IMR-90 (cell line): ENCODE data around the gene TTLL12. TPM values are rescaled to one million over a fixed set of nuclear protein-coding genes. Genes with fewer than 3 reads are reported as not detected.
A peak's percentile ranks its signal among the peaks of the same experiment; 100 is the strongest.

Experiments used
- ATAC-seq: fragments of 200-7000 bp; cut with Tn5 transposase; 2 replicates; pipeline ENCODE4 v1.9.1; 2020; ENCODE audit warnings: low read depth, mild to moderate bottlenecking, moderate library complexity
- BruUV-seq: library from RNA; stranded (reverse); fragments of 400-500 nt; replicated peaks from 2 replicates; lab custom pipeline; 2021; lab: Mats Ljungman, UMichigan
- CTCF ChIA-PET: fragments of 300-600 bp; formaldehyde crosslinking; extraction: SDS; loops from one replicate; lab custom pipeline; 2021; ENCODE audit warnings: antibody characterized with exemption; lab: Yijun Ruan, JAX
- POLR2A ChIA-PET: fragments of 300-600 bp; sonication (Branson Sonifier 250); formaldehyde crosslinking; loops from one replicate; lab custom pipeline; 2022; ENCODE audit warnings: antibody characterized with exemption; ENCODE audit not compliant: unreplicated experiment; lab: Charles Lee
- DNase-seq: peaks from one replicate; pipeline ENCODE4 v3.0.0; 2013
- H2AFZ ChIP-seq: replicated peaks from 2 replicates; pipeline ENCODE3; 2013; ENCODE audit warnings: low read length, mild to moderate bottlenecking; ENCODE audit not compliant: poor library complexity
- H2AK5ac ChIP-seq: 2 replicates; pipeline ENCODE4 v1.6.1; 2013; ENCODE audit warnings: low read depth, low read length, inconsistent platforms
- H2AK9ac ChIP-seq: replicated peaks from 2 replicates; pipeline ENCODE3; 2013; ENCODE audit warnings: mild to moderate bottlenecking, low read depth, low read length, moderate library complexity; ENCODE audit not compliant: poor library complexity
- H2BK120ac ChIP-seq: 2 replicates; pipeline ENCODE4 v1.6.1; 2013; ENCODE audit warnings: low read depth, low read length, inconsistent platforms
- H2BK15ac ChIP-seq: 3 replicates; pipeline ENCODE4 v1.6.1; 2013; ENCODE audit warnings: low read depth, low read length, inconsistent platforms
- H2BK20ac ChIP-seq: 2 replicates; pipeline ENCODE4 v1.6.1; 2013; ENCODE audit warnings: low read depth, mild to moderate bottlenecking, inconsistent platforms, low read length, moderate library complexity
- H2BK5ac ChIP-seq: 2 replicates; pipeline ENCODE4 v1.6.1; 2013; ENCODE audit warnings: mild to moderate bottlenecking, low read depth, low read length, inconsistent platforms; ENCODE audit not compliant: poor library complexity, severe bottlenecking
- H3K14ac ChIP-seq: replicated peaks from 2 replicates; pipeline ENCODE4 v1.6.1; 2013; ENCODE audit warnings: low read depth, low read length, inconsistent platforms
- H3K18ac ChIP-seq: 2 replicates; pipeline ENCODE4 v1.6.1; 2013; ENCODE audit warnings: low read depth, low read length, control low read depth
- H3K23ac ChIP-seq: 2 replicates; pipeline ENCODE4 v1.6.1; 2013; ENCODE audit warnings: low read depth, low read length, inconsistent platforms
- H3K27ac ChIP-seq: 2 replicates; pipeline ENCODE4 v1.5.1; 2013; ENCODE audit warnings: mild to moderate bottlenecking, control low read depth, low read length; ENCODE audit not compliant: insufficient read depth
- H3K27me3 ChIP-seq: 2 replicates; pipeline ENCODE4 v1.6.1; 2013; ENCODE audit warnings: low read length; ENCODE audit not compliant: control insufficient read depth, insufficient read depth
- H3K36me3 ChIP-seq: 2 replicates; pipeline ENCODE4 v1.6.1; 2013; ENCODE audit warnings: low read length, mixed read lengths; ENCODE audit not compliant: control insufficient read depth, insufficient read depth
- H3K4ac ChIP-seq: 2 replicates; pipeline ENCODE4 v1.6.1; 2013; ENCODE audit warnings: low read depth, low read length, inconsistent platforms
- H3K4me1 ChIP-seq: 2 replicates; pipeline ENCODE4 v1.6.1; 2013; ENCODE audit warnings: low read length, mixed read lengths; ENCODE audit not compliant: control insufficient read depth, insufficient read depth
- H3K4me2 ChIP-seq: 2 replicates; pipeline ENCODE4 v1.6.1; 2013; ENCODE audit warnings: low read depth, mild to moderate bottlenecking, control low read depth, low read length, moderate library complexity
- H3K4me3 ChIP-seq: 2 replicates; pipeline ENCODE4 v1.5.1; 2013; ENCODE audit warnings: low read depth, mild to moderate bottlenecking, control low read depth, low read length, moderate library complexity; ENCODE audit not compliant: insufficient read depth
- H3K56ac ChIP-seq: 2 replicates; pipeline ENCODE4 v1.6.1; 2013; ENCODE audit warnings: low read length, inconsistent platforms; ENCODE audit not compliant: insufficient read depth; ENCODE audit errors: extremely low read depth
- H3K79me1 ChIP-seq, 2 experiments: 2 replicates each; pipeline ENCODE4 v1.6.1; 2013; ENCODE audit warnings: low read length in 2 of 2, inconsistent platforms in 1 of 2, low read depth in 1 of 2
- H3K9ac ChIP-seq: 2 replicates; pipeline ENCODE4 v1.6.1; 2013; ENCODE audit warnings: low read depth, low read length, control low read depth
- H3K9me1 ChIP-seq: 2 replicates; pipeline ENCODE4 v1.6.1; 2013; ENCODE audit warnings: low read length, inconsistent platforms; ENCODE audit not compliant: insufficient read depth
- H3K9me3 ChIP-seq: 2 replicates; pipeline ENCODE4 v1.6.1; 2013; ENCODE audit warnings: low read length; ENCODE audit not compliant: control insufficient read depth, insufficient read depth
- H4K20me1 ChIP-seq: 2 replicates; pipeline ENCODE4 v1.6.1; 2013; ENCODE audit warnings: low read length, inconsistent platforms; ENCODE audit not compliant: insufficient read depth
- H4K5ac ChIP-seq: 2 replicates; pipeline ENCODE4 v1.6.1; 2013; ENCODE audit warnings: mild to moderate bottlenecking, low read depth, low read length, control low read depth
- H4K8ac ChIP-seq, 2 experiments: 2 replicates each; pipeline ENCODE4 v1.6.1; 2013; ENCODE audit warnings: low read depth in 2 of 2, low read length in 2 of 2, control low read depth in 1 of 2, inconsistent platforms in 1 of 2
- H4K91ac ChIP-seq: 2 replicates; pipeline ENCODE4 v1.6.1; 2013; ENCODE audit warnings: low read depth, low read length, inconsistent platforms; ENCODE audit not compliant: insufficient read depth
- MAZ ChIP-seq: IDR thresholded peaks from 2 replicates; pipeline ENCODE4 v1.6.1; 2012; ENCODE audit warnings: low read depth, mild to moderate bottlenecking, low read length, improper control_type of control experiment, moderate library complexity, borderline replicate concordance
- MXI1 ChIP-seq: IDR thresholded peaks from 2 replicates; pipeline ENCODE4 v1.6.1; 2012; ENCODE audit warnings: low read depth, mild to moderate bottlenecking, low read length, moderate library complexity, borderline replicate concordance
- RFX5 ChIP-seq: IDR thresholded peaks from 2 replicates; pipeline ENCODE4 v1.8.0; 2012; ENCODE audit warnings: low read depth, mild to moderate bottlenecking, low read length, moderate library complexity
- WGBS, 2 experiments: methylation state at CpG; one replicate each; pipeline versions ENCODE4 v1.1.5 to v1.1.7; 2013; ENCODE audit warnings: missing lambda C conversion rate in 2 of 2; ENCODE audit not compliant: insufficient read length in 1 of 2; ENCODE audit errors: extremely low coverage in 2 of 2; 5-methylcytosine and 5-hydroxymethylcytosine counted together
- dilution Hi-C: fragments of 300-500 bp; cut with HindIII; formaldehyde crosslinking; loops from one replicate; pipeline ENCODE4 v1.14.3; 2018; ENCODE audit warnings: low sequenced_read_pairs; ENCODE audit not compliant: unreplicated experiment
- in situ Hi-C: fragments of 300-500 bp; cut with MboI; formaldehyde crosslinking; loops from 3 replicates; pipeline ENCODE4 v1.14.3; 2019; ENCODE audit warnings: low sequenced_read_pairs, inconsistent platforms, mixed read lengths
- intact Hi-C: fragments of 100-400 bp; cut with micrococcal nuclease; formaldehyde crosslinking; loops from 2 replicates; pipeline ENCODE4 v1.10.0; 2022
- polyA plus RNA-seq, 3 experiments: library from polyadenylated mRNA; depleted of rRNA; stranded (reverse); fragments of >200 nt; gene quantifications; 2 replicates each; pipeline ENCODE4 v1.2.3, GENCODE V29; 2012; ENCODE audit warnings: low replicate concordance in 1 of 3
- total RNA-seq: library from RNA; depleted of rRNA; stranded (reverse); fragments of >200 nt; gene quantifications from 2 replicates; pipeline ENCODE4 v1.2.3, GENCODE V29; 2012

The TTLL12 gene
- total and polyA plus RNA-seq, 2 of the 4 experiments (the other 2 are of a cell fraction) = 20.9 to 30.1 TPM

DNA sequence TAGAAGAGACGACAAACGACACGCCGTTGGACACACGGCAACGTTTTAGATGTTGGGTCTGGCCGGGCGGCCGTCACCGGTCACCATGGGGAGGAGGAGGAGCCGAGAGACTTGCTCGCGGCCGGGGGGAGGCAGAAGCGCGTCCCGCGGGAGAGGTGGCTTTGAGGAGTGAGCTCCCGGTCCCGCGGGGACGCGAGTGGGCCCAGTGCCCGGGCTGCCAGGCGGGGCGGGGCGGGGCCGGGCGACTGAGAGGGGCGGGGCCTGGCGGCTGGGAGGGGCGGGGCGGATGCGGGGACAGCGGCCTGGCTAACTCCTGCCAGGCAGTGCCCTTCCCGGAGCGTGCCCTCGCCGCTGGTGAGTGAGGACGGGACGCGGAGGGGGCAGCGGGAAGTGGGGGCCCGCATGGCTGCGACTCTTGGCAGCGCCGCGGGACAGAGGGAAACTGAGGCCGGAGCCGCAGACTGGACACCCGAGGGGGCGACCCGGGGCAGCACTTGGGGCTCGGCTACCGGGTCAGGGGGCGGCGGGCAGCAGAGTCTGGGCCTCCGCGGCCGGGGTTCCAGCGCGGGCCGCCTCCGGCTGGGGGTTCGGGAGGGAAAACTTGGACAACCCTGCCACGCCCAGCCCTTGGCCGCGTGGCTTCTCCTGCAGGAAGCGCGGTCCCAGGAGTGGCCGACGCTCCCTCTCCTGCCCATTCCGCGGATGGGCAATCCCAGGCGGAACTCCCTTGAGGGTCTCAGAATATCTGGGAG is 35.5 kb downstream of the TTLL12 start, which contains the start of gene TSPO:
TSS of gene TSPO (plus strand) at position 309 of the 752 bp plus-strand sequence. CDS start 7,680 bp downstream, outside the sequence.
- intact Hi-C loops = no loop called here

More for the DNA sequence above, 35.5 kb downstream of the TTLL12 start, which contains the start of gene TSPO:
- peaks cover 13% of the 10 kb centered on the region; the same call in 1 of the 2 replicates for H3K9me1 ChIP-seq
- ChIA-PET CTCF (no interaction called here), POLR2A (interaction anchor here (0.6 to 0.7 kb wide), 5 partner anchors 24 to 347 kb away, joined by 4 to 19 read pairs (median 10); no protein-coding TSS in a partner anchor)
- no peak within 1 kb of the TSS; the same call in 1 of the 2 replicates for H3K56ac ChIP-seq
- H3K4ac ChIP-seq = peak within 1 kb of the TSS; percentile 84
- peak within 1 kb of the TSS; percentile 76 for H3K4me3 ChIP-seq
- TF ChIP-seq MXI1 = peak; percentile 69; the same call in 1 of the 2 replicates
- TF ChIP-seq MAZ = no peak
- peak; percentile 68 for TF ChIP-seq RFX5
- H3K9ac ChIP-seq = peak within 1 kb of the TSS; percentile 71
- peaks cover 22% of the 10 kb centered on the region for H4K20me1 ChIP-seq
- peak within 1 kb of the TSS; percentile 82 for H3K27ac ChIP-seq
- peak within 1 kb of the TSS; percentile 90 for H3K23ac ChIP-seq
- H3K9me3 ChIP-seq = no peaks in the 10 kb centered on the region
- H3K4me2 ChIP-seq = peak within 1 kb of the TSS; percentile 98
- peak within 1 kb of the TSS; percentile 57 for H2BK20ac ChIP-seq
- peak within 1 kb of the TSS; percentile 32 to 93 for H4K8ac ChIP-seq
- peak within 1 kb of the TSS; percentile 91 for H2AK9ac ChIP-seq
- 8% methylated on average over 37 of the region's 75 CpGs; no CpG with 5 or more reads in 1 of the 2 experiments for WGBS, 2 experiments
- H2BK5ac ChIP-seq = peak within 1 kb of the TSS; percentile 61
- peak; percentile 19 for DNase-seq
- H3K18ac ChIP-seq = peak within 1 kb of the TSS; percentile 1; the same call in 1 of the 2 replicates
- peak within 1 kb of the TSS; percentile 89 for H3K14ac ChIP-seq
- ATAC-seq = peak; percentile 85
- BruUV-seq = no TSS peak
- peak within 1 kb of the TSS; percentile 11; the same call in 1 of the 3 replicates for H2BK15ac ChIP-seq
- H4K91ac ChIP-seq = peak within 1 kb of the TSS; percentile 77
- in situ Hi-C loops = no loop called here
- peak within 1 kb of the TSS; percentile 71 for H2AK5ac ChIP-seq
- H3K4me1 ChIP-seq = peaks cover 10% of the 10 kb centered on the region
- peak within 1 kb of the TSS; percentile 93 for H4K5ac ChIP-seq
- dilution Hi-C loops = no loop called here
- no peaks in the 10 kb centered on the region for H3K27me3 ChIP-seq
- peak within 1 kb of the TSS; percentile 52 for H2BK120ac ChIP-seq
- H2AFZ ChIP-seq = peak within 1 kb of the TSS; percentile 96
- H3K36me3 ChIP-seq = peaks cover 2% of the 10 kb centered on the region; the same call in 1 of the 2 replicates
- H3K79me1 ChIP-seq = peaks cover 2 to 49% of the 10 kb centered on the region in 2 experiments; a peak in 3 of 4 replicates
